WI38 (cell line): Measurements from ENCODE around the gene MMP25.
"Not testable (repeated sequence)": the region's sequence is repeated elsewhere in the genome, so short reads cannot be mapped to it uniquely, and the experiment has no call there.

Experiments
- H3K4me3 ChIP-seq: 2 replicates; pipeline ENCODE4 v1.5.1; 2011; ENCODE audit warnings: low read depth, mild to moderate bottlenecking, control low read depth, low read length
- CTCF ChIP-seq: IDR thresholded peaks from 2 replicates; pipeline ENCODE4 v1.5.1; 2012; ENCODE audit warnings: low read depth, mild to moderate bottlenecking, control low read depth, low read length

Gene MMP25

GRCh38 chr16:3066440-3066748 is 20.0 kb downstream of the MMP25 start:
- peak overlapping the region; percentile 56; the same call in 1 of the 2 replicates for H3K4me3 ChIP-seq
- no peak for TF ChIP-seq CTCF

GRCh38 chr16:3068487-3068886 is 22.1 kb downstream of the MMP25 start:
- H3K4me3 ChIP-seq: no peak overlapping the region
- no peak for TF ChIP-seq CTCF

- not testable (repeated sequence) for H3K4me3 ChIP-seq
These were observed 22.8 kb downstream of the MMP25 start for GRCh38 chr16:3069146-3069545.

- no peak overlapping the region for H3K4me3 ChIP-seq
- TF ChIP-seq CTCF: no peak
These were observed 24.3 kb downstream of the MMP25 start for GRCh38 chr16:3070608-3071111.

- H3K4me3 ChIP-seq: no peak overlapping the region
- no peak for TF ChIP-seq CTCF
These were observed 25.3 kb downstream of the MMP25 start for GRCh38 chr16:3071655-3072054.

GRCh38 chr16:3072148-3072547 is 25.8 kb downstream of the MMP25 start:
- not testable (repeated sequence) for H3K4me3 ChIP-seq

GRCh38 chr16:3072576-3073263 is 26.4 kb downstream of the MMP25 start:
- not testable (repeated sequence) for H3K4me3 ChIP-seq

GRCh38 chr16:3073448-3073847 is 27.1 kb downstream of the MMP25 start:
- TF ChIP-seq CTCF: no peak
- no peak overlapping the region for H3K4me3 ChIP-seq

GRCh38 chr16:3074860-3075522 is 28.6 kb downstream of the MMP25 start:
- TF ChIP-seq CTCF: no peak
- H3K4me3 ChIP-seq: no peak overlapping the region
